GM18861 (cell line): Measurements from ENCODE around the gene TROAP.
"Not testable (repeated sequence)": the region's sequence is repeated elsewhere in the genome, so short reads cannot be mapped to it uniquely, and the experiment has no call there.

ENCODE experiments used
- ATAC-seq: cut with Tn5 transposase; IDR thresholded peaks from one replicate; pipeline ENCODE4 v1.9.1; 2021; ENCODE audit not compliant: unreplicated experiment

TROAP gene

GRCh38 chr12:49294086-49294803 lies 28.8 kb upstream of the TROAP start:
- no peak for ATAC-seq

GRCh38 chr12:49294804-49295081 lies 28.3 kb upstream of the TROAP start:
- no peak for ATAC-seq

GRCh38 chr12:49295082-49295936 lies 27.7 kb upstream of the TROAP start, which contains the start of gene PRPH:
TSS of gene PRPH (plus strand) at chr12:49295147. CDS start at chr12:49295201, 54 bp downstream.
- no peak for ATAC-seq

GRCh38 chr12:49296034-49296835 lies 26.8 kb upstream of the TROAP start:
- ATAC-seq, result no peak

GRCh38 chr12:49296836-49297694 lies 26.0 kb upstream of the TROAP start:
- ATAC-seq, result no peak

- ATAC-seq, result no peak
Measured at GRCh38 chr12:49297695-49298060, 25.4 kb upstream of the TROAP start.

- no peak for ATAC-seq
Measured at GRCh38 chr12:49298160-49298559, 24.9 kb upstream of the TROAP start.

- ATAC-seq, result no peak
Measured at GRCh38 chr12:49301760-49302159, 21.3 kb upstream of the TROAP start.

- ATAC-seq, result no peak
Measured at GRCh38 chr12:49304161-49304560, 18.9 kb upstream of the TROAP start.

- no peak for ATAC-seq
Measured at GRCh38 chr12:49305762-49306510, 17.1 kb upstream of the TROAP start.

GRCh38 chr12:49309386-49309785 lies 13.7 kb upstream of the TROAP start:
- ATAC-seq, result no peak

GRCh38 chr12:49310451-49311000 lies 12.5 kb upstream of the TROAP start:
- ATAC-seq, result not testable (repeated sequence)

- no peak for ATAC-seq
Measured at GRCh38 chr12:49314811-49315210, 8.2 kb upstream of the TROAP start.

GRCh38 chr12:49317118-49317517 lies 5.9 kb upstream of the TROAP start:
- not testable (repeated sequence) for ATAC-seq

GRCh38 chr12:49320411-49321103 lies 2.5 kb upstream of the TROAP start:
- ATAC-seq, result not testable (repeated sequence)

- no peak for ATAC-seq
Measured at GRCh38 chr12:49322367-49322707, 718 bp upstream of the TROAP start.

- no peak for ATAC-seq
Measured at GRCh38 chr12:49323524-49324097, 556 bp downstream of the TROAP start.

GRCh38 chr12:49325606-49326005 lies 2.6 kb downstream of the TROAP start:
- no peak for ATAC-seq

- no peak for ATAC-seq
Measured at GRCh38 chr12:49327368-49327767, 4.3 kb downstream of the TROAP start.
